WTC11 (cell line): ENCODE results near the gene MEDAG.

ENCODE experiments used
- TF ChIP-seq, protein P1 (sequence below): sonication (generic); formaldehyde crosslinking; IDR thresholded peaks from 2 replicates; pipeline ENCODE4 v1.8.0; 2022; ENCODE audit warnings: mild to moderate bottlenecking, missing genetic modification reagents
- TF ChIP-seq, protein P2 (sequence below): fragments of 250-450 bp; sonication (Bioruptor Pico); IDR thresholded peaks from 2 replicates; pipeline ENCODE4 v2.1.2; 2022; ENCODE audit warnings: mild to moderate bottlenecking, moderate library complexity
- TF ChIP-seq, protein P3 (sequence below): sonication (generic); formaldehyde crosslinking; IDR thresholded peaks from 2 replicates; pipeline ENCODE4 v1.8.0; 2022; ENCODE audit warnings: mild to moderate bottlenecking, missing genetic modification reagents

DNA sequence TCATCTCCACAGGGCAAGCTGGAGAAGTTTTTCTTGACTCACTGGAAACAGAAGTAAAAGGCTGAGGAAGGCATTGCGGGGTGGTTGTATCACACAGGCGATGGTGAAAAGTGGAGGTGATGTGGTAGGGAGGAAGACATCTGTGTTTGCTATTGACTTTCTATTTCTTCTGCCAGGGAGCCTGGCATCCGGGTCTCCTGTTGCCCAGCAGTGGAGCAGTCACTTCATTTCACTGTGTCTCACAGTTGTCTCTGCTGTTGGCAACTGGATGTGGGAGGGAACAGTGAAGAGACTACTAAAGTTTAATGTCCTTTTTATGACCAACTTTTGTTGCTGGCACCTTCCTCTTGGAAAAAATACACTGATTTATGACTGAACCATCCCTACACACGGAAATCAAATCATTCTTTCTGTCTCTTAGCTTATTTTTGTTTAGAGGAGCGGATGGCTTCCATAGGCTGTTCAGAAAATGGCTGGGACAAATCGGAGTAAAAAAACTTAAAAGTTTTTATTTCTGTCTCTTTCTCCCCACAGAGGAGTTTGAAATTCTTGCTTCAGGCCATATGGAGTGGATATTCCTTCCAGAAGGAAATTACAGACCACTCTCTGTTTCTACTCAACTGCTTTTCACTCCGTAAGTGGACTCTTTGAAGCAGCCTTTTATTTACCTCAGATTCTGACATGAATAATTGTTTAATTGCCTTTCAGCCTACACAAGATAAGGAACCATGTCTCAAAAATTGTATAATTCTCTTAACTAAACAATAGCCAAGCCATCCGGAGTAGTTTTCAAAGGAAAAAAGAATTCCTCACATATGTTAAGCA is 23.8 kb upstream of the MEDAG start:
- TF ChIP-seq, protein P1, sequence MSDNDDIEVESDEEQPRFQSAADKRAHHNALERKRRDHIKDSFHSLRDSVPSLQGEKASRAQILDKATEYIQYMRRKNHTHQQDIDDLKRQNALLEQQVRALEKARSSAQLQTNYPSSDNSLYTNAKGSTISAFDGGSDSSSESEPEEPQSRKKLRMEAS (CRISPR knock-in tag): no peak
- TF ChIP-seq, protein P2, sequence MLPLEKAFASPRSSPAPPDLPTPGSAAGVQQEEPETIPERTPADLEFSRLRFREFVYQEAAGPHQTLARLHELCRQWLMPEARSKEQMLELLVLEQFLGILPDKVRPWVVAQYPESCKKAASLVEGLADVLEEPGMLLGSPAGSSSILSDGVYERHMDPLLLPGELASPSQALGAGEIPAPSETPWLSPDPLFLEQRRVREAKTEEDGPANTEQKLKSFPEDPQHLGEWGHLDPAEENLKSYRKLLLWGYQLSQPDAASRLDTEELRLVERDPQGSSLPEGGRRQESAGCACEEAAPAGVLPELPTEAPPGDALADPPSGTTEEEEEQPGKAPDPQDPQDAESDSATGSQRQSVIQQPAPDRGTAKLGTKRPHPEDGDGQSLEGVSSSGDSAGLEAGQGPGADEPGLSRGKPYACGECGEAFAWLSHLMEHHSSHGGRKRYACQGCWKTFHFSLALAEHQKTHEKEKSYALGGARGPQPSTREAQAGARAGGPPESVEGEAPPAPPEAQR (CRISPR knock-in tag): no peak
- TF ChIP-seq, protein P3, sequence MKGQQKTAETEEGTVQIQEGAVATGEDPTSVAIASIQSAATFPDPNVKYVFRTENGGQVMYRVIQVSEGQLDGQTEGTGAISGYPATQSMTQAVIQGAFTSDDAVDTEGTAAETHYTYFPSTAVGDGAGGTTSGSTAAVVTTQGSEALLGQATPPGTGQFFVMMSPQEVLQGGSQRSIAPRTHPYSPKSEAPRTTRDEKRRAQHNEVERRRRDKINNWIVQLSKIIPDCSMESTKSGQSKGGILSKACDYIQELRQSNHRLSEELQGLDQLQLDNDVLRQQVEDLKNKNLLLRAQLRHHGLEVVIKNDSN (CRISPR knock-in tag): no peak
